BLaER1 treated with 17β-estradiol and CSF1 and Interleukin-3, amounts not matched to agents 10 nM and 100 nM (cell line): ENCODE measurements around the gene IKBKE.

Experiments
- H3K27ac ChIP-seq, 11 experiments: shearing (Covaris generic); formaldehyde crosslinking; 2 replicates each; pipeline ENCODE4 v1.8.1; 2022
- H3K27me3 ChIP-seq, 11 experiments: shearing (Covaris generic); formaldehyde crosslinking; 2 replicates each; pipeline ENCODE4 v1.8.1; 2022
- H3K36me3 ChIP-seq, 11 experiments: shearing (Covaris generic); formaldehyde crosslinking; 2 replicates each; pipeline ENCODE4 v1.8.1; 2022
- H3K4me1 ChIP-seq, 10 experiments: shearing (Covaris generic); formaldehyde crosslinking; 2 replicates each; pipeline ENCODE4 v1.8.1; 2022
- H3K4me2 ChIP-seq, 11 experiments: shearing (Covaris generic); formaldehyde crosslinking; 2 replicates each; pipeline ENCODE4 v1.8.1; 2022
- H3K4me3 ChIP-seq, 10 experiments: shearing (Covaris generic); formaldehyde crosslinking; 2 replicates each; pipeline ENCODE4 v1.8.1; 2022
- H3K9ac ChIP-seq, 11 experiments: shearing (Covaris generic); formaldehyde crosslinking; 2 replicates each; pipeline ENCODE4 v1.8.1; 2022
- H3K9me3 ChIP-seq, 11 experiments: shearing (Covaris generic); formaldehyde crosslinking; replicated peaks in 1 of 11; 2 replicates each; pipeline ENCODE4 v1.8.1; 2022
- H4K20me1 ChIP-seq, 11 experiments: shearing (Covaris generic); formaldehyde crosslinking; 2 replicates each; pipeline ENCODE4 v1.8.1; 2022
- Cebpa-rat ChIP-seq, 11 experiments: shearing (Covaris generic); IDR thresholded peaks; 2 replicates each; pipeline ENCODE4 v1.8.1; 2022

IKBKE gene

GRCh38 chr1:206457408-206458120 is 12.7 kb upstream of the IKBKE start:
- H3K9ac ChIP-seq, result peak overlapping the region in 4 of 11 experiments; percentile 19 to 62 (median 50); a peak in 8 of 22 replicates
- peaks cover 79 to 96% (median 90%) of the 10 kb centered on the region in 11 experiments for H3K36me3 ChIP-seq
- no peak for TF ChIP-seq Cebpa-rat (IDR thresholded peaks at IDR 0.05)
- peaks cover 13 to 80% (median 47%) of the 10 kb centered on the region in 10 experiments; a peak in 19 of 20 replicates for H3K4me1 ChIP-seq
- no peaks in the 10 kb centered on the region for H3K27me3 ChIP-seq
- H3K4me2 ChIP-seq, result peak overlapping the region in 7 of 11 experiments; percentile 20 to 96 (median 74); a peak in 13 of 22 replicates
- H4K20me1 ChIP-seq, result peaks cover 0 to 16% (median 0%) of the 10 kb centered on the region in 11 experiments; a peak in 2 of 22 replicates
- peak overlapping the region in 4 of 10 experiments; percentile 5 to 46 (median 14); a peak in 5 of 20 replicates for H3K4me3 ChIP-seq
- peak overlapping the region in 8 of 11 experiments; percentile 6 to 84 (median 62); a peak in 14 of 22 replicates for H3K27ac ChIP-seq
- H3K9me3 ChIP-seq, result no peaks in the 10 kb centered on the region

GRCh38 chr1:206459703-206460102 is 10.6 kb upstream of the IKBKE start:
- Histone ChIP-seq H3K4me1 (peaks cover 20 to 98% (median 62%) of the 10 kb centered on the region in 10 experiments), H3K9ac (0 out of 22 replicates have a peak overlapping the region, but pooled peaks of 1 of the 11 experiments have one; percentile 6), H3K4me2 (peak overlapping the region in 1 of 11 experiments; percentile 15; a peak in 2 of 22 replicates), H4K20me1 (peaks cover 0 to 20% (median 0%) of the 10 kb centered on the region in 11 experiments; a peak in 2 of 22 replicates), H3K27ac (peak overlapping the region in 2 of 11 experiments; percentile 10 to 22; a peak in 2 of 22 replicates), H3K27me3 (no peaks in the 10 kb centered on the region), H3K4me3 (no peak overlapping the region), H3K36me3 (peaks cover 73 to 93% (median 84%) of the 10 kb centered on the region in 11 experiments), H3K9me3 (no peaks in the 10 kb centered on the region)
- no peak for TF ChIP-seq Cebpa-rat (IDR thresholded peaks at IDR 0.05)

- H4K20me1 ChIP-seq, result peaks cover 0 to 20% (median 0%) of the 10 kb centered on the region in 11 experiments; a peak in 2 of 22 replicates
- peak overlapping the region in 8 of 11 experiments; percentile 37 to 67 (median 50); a peak in 14 of 22 replicates for H3K4me2 ChIP-seq
- peak overlapping the region in 9 of 11 experiments; percentile 2 to 63 (median 50); a peak in 14 of 22 replicates for H3K27ac ChIP-seq
- H3K27me3 ChIP-seq, result no peaks in the 10 kb centered on the region
- TF ChIP-seq Cebpa-rat (IDR thresholded peaks at IDR 0.05), result no peak
- no peaks in the 10 kb centered on the region for H3K9me3 ChIP-seq
- H3K36me3 ChIP-seq, result peaks cover 61 to 81% (median 72%) of the 10 kb centered on the region in 11 experiments
- H3K9ac ChIP-seq, result peak overlapping the region in 5 of 11 experiments; percentile 9 to 62 (median 37); a peak in 6 of 22 replicates
- H3K4me3 ChIP-seq, result no peak overlapping the region; a peak in 1 of 20 replicates
- H3K4me1 ChIP-seq, result peaks cover 24 to 98% (median 64%) of the 10 kb centered on the region in 10 experiments
Measured at GRCh38 chr1:206460836-206461426, 9.3 kb upstream of the IKBKE start.

GRCh38 chr1:206461602-206462455 is 8.4 kb upstream of the IKBKE start:
- Histone ChIP-seq H3K27me3 (no peaks in the 10 kb centered on the region), H3K4me3 (no peak overlapping the region), H3K36me3 (peaks cover 57 to 72% (median 63%) of the 10 kb centered on the region in 11 experiments), H3K4me2 (peak overlapping the region in 5 of 11 experiments; percentile 30 to 99 (median 65); a peak in 6 of 22 replicates), H4K20me1 (peaks cover 0 to 20% (median 0%) of the 10 kb centered on the region in 11 experiments; a peak in 2 of 22 replicates), H3K9me3 (no peaks in the 10 kb centered on the region), H3K4me1 (peaks cover 33 to 98% (median 66%) of the 10 kb centered on the region in 10 experiments), H3K9ac (peak overlapping the region in 2 of 11 experiments; percentile 9 to 22; a peak in 1 of 22 replicates), H3K27ac (peak overlapping the region in 9 of 11 experiments; percentile 2 to 63 (median 50); a peak in 10 of 22 replicates)
- TF ChIP-seq Cebpa-rat (IDR thresholded peaks at IDR 0.05), result no peak

GRCh38 chr1:206463137-206463536 is 7.1 kb upstream of the IKBKE start:
- Histone ChIP-seq H3K36me3 (peaks cover 49 to 62% (median 54%) of the 10 kb centered on the region in 11 experiments), H3K4me2 (peak overlapping the region in 5 of 11 experiments; percentile 78 to 99 (median 96); a peak in 9 of 22 replicates), H4K20me1 (peaks cover 0 to 20% (median 0%) of the 10 kb centered on the region in 11 experiments; a peak in 2 of 22 replicates), H3K9me3 (no peaks in the 10 kb centered on the region), H3K4me3 (no peak overlapping the region), H3K27me3 (no peaks in the 10 kb centered on the region), H3K9ac (peak overlapping the region in 2 of 11 experiments; percentile 27 to 58; a peak in 3 of 22 replicates), H3K4me1 (peaks cover 46 to 98% (median 69%) of the 10 kb centered on the region in 10 experiments), H3K27ac (peak overlapping the region in 7 of 11 experiments; percentile 4 to 95 (median 93); a peak in 8 of 22 replicates)
- no peak for TF ChIP-seq Cebpa-rat (IDR thresholded peaks at IDR 0.05)

GRCh38 chr1:206463911-206464310 is 6.4 kb upstream of the IKBKE start:
- Histone ChIP-seq H4K20me1 (peaks cover 0 to 20% (median 0%) of the 10 kb centered on the region in 11 experiments; a peak in 2 of 22 replicates), H3K27ac (peak overlapping the region in 9 of 11 experiments; percentile 23 to 95 (median 94); a peak in 16 of 22 replicates), H3K27me3 (no peaks in the 10 kb centered on the region), H3K4me1 (peaks cover 54 to 98% (median 72%) of the 10 kb centered on the region in 10 experiments), H3K4me3 (no peak overlapping the region), H3K4me2 (peak overlapping the region in 9 of 11 experiments; percentile 39 to 99 (median 95); a peak in 14 of 22 replicates), H3K9me3 (no peaks in the 10 kb centered on the region), H3K36me3 (peaks cover 41 to 54% (median 47%) of the 10 kb centered on the region in 11 experiments), H3K9ac (peak overlapping the region in 4 of 11 experiments; percentile 5 to 60 (median 49); a peak in 5 of 22 replicates)
- no peak for TF ChIP-seq Cebpa-rat (IDR thresholded peaks at IDR 0.05)

GRCh38 chr1:206464456-206464964 is 5.8 kb upstream of the IKBKE start:
- peaks cover 60 to 98% (median 78%) of the 10 kb centered on the region in 10 experiments for H3K4me1 ChIP-seq
- peak overlapping the region in 10 of 11 experiments; percentile 47 to 95 (median 94); a peak in 20 of 22 replicates for H3K27ac ChIP-seq
- TF ChIP-seq Cebpa-rat (IDR thresholded peaks at IDR 0.05), result peak in 3 of 11 experiments; percentile 27 to 52 (median 48); a peak in 3 of 22 replicates
- H3K36me3 ChIP-seq, result peaks cover 35 to 48% (median 41%) of the 10 kb centered on the region in 11 experiments
- H3K9ac ChIP-seq, result peak overlapping the region in 7 of 11 experiments; percentile 2 to 60 (median 40); a peak in 8 of 22 replicates
- H3K27me3 ChIP-seq, result no peaks in the 10 kb centered on the region
- H3K9me3 ChIP-seq, result no peaks in the 10 kb centered on the region
- H4K20me1 ChIP-seq, result peaks cover 0 to 20% (median 0%) of the 10 kb centered on the region in 11 experiments; a peak in 2 of 22 replicates
- H3K4me2 ChIP-seq, result peak overlapping the region; percentile 31 to 99 (median 94)
- no peak overlapping the region for H3K4me3 ChIP-seq
